Adrenal gland (tissue), 5 donors: ENCODE data around the gene MID1IP1.

Experiments
- POLR2A ChIP-seq, 2 donors: fragments of 450-650 bp; IDR thresholded peaks; one replicate each; pipeline ENCODE4 v1.6.1; 2017; ENCODE audit warnings: antibody characterized with exemption in 2 of 2, mild to moderate bottlenecking in 2 of 2, moderate library complexity in 1 of 2
- TF ChIP-seq, protein P1 (sequence below), 6 experiments: fragments of 450-650 bp in 4 of 6; fragments of 200-600 bp in 2 of 6; sonication (generic) in 1 of 6; IDR thresholded peaks; 1 replicate in 5 of 6; 2 replicates in 1 of 6; pipeline versions ENCODE4 v1.5.1 to v1.8.0; 2016 to 2021; ENCODE audit warnings: antibody characterized with exemption in 6 of 6, mild to moderate bottlenecking in 2 of 6, moderate library complexity in 1 of 6
- donor health status: DM: no; HTN: no; CAD: no.

DNA sequence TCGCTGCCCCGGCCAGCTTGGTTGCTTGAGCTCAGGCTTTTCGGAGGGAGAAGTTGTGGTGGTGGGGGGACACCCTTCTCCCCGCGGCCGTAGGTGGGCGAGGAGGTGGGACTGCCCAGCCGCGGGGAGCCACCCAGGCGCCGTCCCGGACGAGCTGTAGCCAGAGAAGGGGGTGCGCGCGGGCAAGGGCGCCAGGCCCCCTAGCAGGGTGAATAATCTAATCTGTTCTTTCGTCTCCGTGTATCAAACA lies 3.1 kb downstream of the MID1IP1 start:
- TF ChIP-seq, protein P1, sequence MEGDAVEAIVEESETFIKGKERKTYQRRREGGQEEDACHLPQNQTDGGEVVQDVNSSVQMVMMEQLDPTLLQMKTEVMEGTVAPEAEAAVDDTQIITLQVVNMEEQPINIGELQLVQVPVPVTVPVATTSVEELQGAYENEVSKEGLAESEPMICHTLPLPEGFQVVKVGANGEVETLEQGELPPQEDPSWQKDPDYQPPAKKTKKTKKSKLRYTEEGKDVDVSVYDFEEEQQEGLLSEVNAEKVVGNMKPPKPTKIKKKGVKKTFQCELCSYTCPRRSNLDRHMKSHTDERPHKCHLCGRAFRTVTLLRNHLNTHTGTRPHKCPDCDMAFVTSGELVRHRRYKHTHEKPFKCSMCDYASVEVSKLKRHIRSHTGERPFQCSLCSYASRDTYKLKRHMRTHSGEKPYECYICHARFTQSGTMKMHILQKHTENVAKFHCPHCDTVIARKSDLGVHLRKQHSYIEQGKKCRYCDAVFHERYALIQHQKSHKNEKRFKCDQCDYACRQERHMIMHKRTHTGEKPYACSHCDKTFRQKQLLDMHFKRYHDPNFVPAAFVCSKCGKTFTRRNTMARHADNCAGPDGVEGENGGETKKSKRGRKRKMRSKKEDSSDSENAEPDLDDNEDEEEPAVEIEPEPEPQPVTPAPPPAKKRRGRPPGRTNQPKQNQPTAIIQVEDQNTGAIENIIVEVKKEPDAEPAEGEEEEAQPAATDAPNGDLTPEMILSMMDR (IDR thresholded peaks at IDR 0.05), result no peak
- no peak for TF ChIP-seq POLR2A (IDR thresholded peaks at IDR 0.05)
